Right lobe of liver (tissue), 6 donors: ENCODE results near the gene GRM7. TPM values are rescaled to one million over a fixed set of nuclear protein-coding genes. Genes with fewer than 3 reads are reported as not detected.

ENCODE experiments used
- ATAC-seq, 4 donors: fragments of 200-7000 bp; cut with Tn5 transposase; one replicate each; pipeline ENCODE4 v1.9.1; 2020; ENCODE audit warnings: mild to moderate bottlenecking in 4 of 4, moderate library complexity in 4 of 4
- DNase-seq, 3 donors: peaks; one replicate each; pipeline ENCODE4 v3.0.0-alpha.2; 2020
- H3K27ac ChIP-seq, 3 donors: fragments of 200-600 bp; one replicate each; pipeline ENCODE4 v1.8.0; 2022
- H3K27me3 ChIP-seq, 2 donors: fragments of 200-600 bp; one replicate each; pipeline ENCODE4 v1.8.0; 2022
- H3K36me3 ChIP-seq, 4 donors: fragments of 200-600 bp; sonication (generic) in 1 of 4; one replicate each; pipeline versions ENCODE4 v1.5.1 to v1.8.0; 2017 to 2022; ENCODE audit warnings: control low read depth in 1 of 4
- H3K4me1 ChIP-seq, 4 donors: fragments of 200-600 bp; sonication (generic) in 1 of 4; one replicate each; pipeline versions ENCODE4 v1.5.1 to v1.8.0; 2017 to 2022; ENCODE audit warnings: control low read depth in 1 of 4
- H3K4me3 ChIP-seq, 3 donors: fragments of 200-600 bp; one replicate each; pipeline ENCODE4 v1.8.0; 2022
- H3K9me3 ChIP-seq, 4 donors: fragments of 200-600 bp; sonication (generic) in 1 of 4; one replicate each; pipeline versions ENCODE4 v1.5.1 to v1.8.0; 2017 to 2022; ENCODE audit warnings: control low read depth in 1 of 4
- CTCF ChIP-seq, 4 donors: fragments of 200-600 bp in 3 of 4; fragments of 450-650 bp in 1 of 4; IDR thresholded peaks; one replicate each; pipeline versions ENCODE4 v1.5.1 to v1.8.0; 2016 to 2022; ENCODE audit warnings: antibody characterized with exemption in 4 of 4, mild to moderate bottlenecking in 2 of 4
- POLR2A ChIP-seq: fragments of 450-650 bp; IDR thresholded peaks from one replicate; pipeline ENCODE4 v1.6.1; 2017; ENCODE audit warnings: antibody characterized with exemption, mild to moderate bottlenecking
- WGBS: methylation state at CpG from one replicate; pipeline ENCODE4 v1.1.6; 2018; ENCODE audit warnings: low coverage, low lambda C conversion rate; ENCODE audit not compliant: insufficient coverage; ENCODE audit errors: missing lambda C conversion rate; 5-methylcytosine and 5-hydroxymethylcytosine counted together
- intact Hi-C, 2 donors: fragments of 100-400 bp; cut with DNase I; formaldehyde crosslinking; loops; one replicate each; pipeline versions ENCODE4 v1.11.2 to v1.14.1; 2022
- total RNA-seq, 6 experiments: library from RNA; depleted of rRNA in 2 of 6; stranded (reverse); fragments of >200 nt in 2 of 6; fragmentation: NEBNext Ultra II Directional in 3 of 6; extraction: Animal tissue kit (Norgen Biotek cat#: 25700) in 3 of 6; gene quantifications; one replicate each; pipeline versions ENCODE4 v1.1.0 to v1.2.4, GENCODE V29; 2016 to 2023
- donor health status: DM: no; HTN: yes; CAD: no.
- donor health status: DM: no; HTN: no; CAD: no.
- donor health status: DM: no; HTN: no; CAD: no.
- donor health status: DM: no; HTN: yes; CAD: no.
- donor health status: DM: no; HTN: yes; CAD: no.

Gene GRM7
- total RNA-seq, 6 experiments from 2014 or later, result 0.20 to 0.56 TPM; not detected in 4

GRCh38 chr3:7211740-7212139, 350.8 kb downstream of the GRM7 start:
- ATAC-seq (no peak), DNase-seq (no peak)
- WGBS, result 47% methylated on average over 5 of the region's 5 CpGs
- no peaks in the 10 kb centered on the region for H3K9me3 ChIP-seq
- no peak for TF ChIP-seq POLR2A
- no peak overlapping the region for H3K4me3 ChIP-seq
- no peaks in the 10 kb centered on the region for H3K36me3 ChIP-seq
- no peaks in the 10 kb centered on the region for H3K27me3 ChIP-seq
- no peak overlapping the region for H3K27ac ChIP-seq
- intact Hi-C loops, result no loop called here
- H3K4me1 ChIP-seq, result no peaks in the 10 kb centered on the region

GRCh38 chr3:7215706-7216105, 354.8 kb downstream of the GRM7 start:
- 53% methylated on average over 3 of the region's 3 CpGs for WGBS
- Histone ChIP-seq H3K27me3 (no peaks in the 10 kb centered on the region), H3K27ac (no peak overlapping the region), H3K36me3 (no peaks in the 10 kb centered on the region), H3K4me3 (no peak overlapping the region), H3K9me3 (no peaks in the 10 kb centered on the region), H3K4me1 (no peaks in the 10 kb centered on the region)
- intact Hi-C loops, result no loop called here
- no peak for DNase-seq
- no peak for ATAC-seq
- TF ChIP-seq CTCF (IDR thresholded peaks at IDR 0.05) (no peak), POLR2A (no peak)

GRCh38 chr3:7226393-7226792, 365.5 kb downstream of the GRM7 start:
- TF ChIP-seq CTCF (IDR thresholded peaks at IDR 0.05) (no peak), POLR2A (no peak)
- H3K36me3 ChIP-seq, result no peaks in the 10 kb centered on the region
- no peak overlapping the region for H3K4me3 ChIP-seq
- H3K9me3 ChIP-seq, result no peaks in the 10 kb centered on the region
- no peaks in the 10 kb centered on the region for H3K27me3 ChIP-seq
- intact Hi-C loops, result no loop called here
- no peak for DNase-seq
- H3K4me1 ChIP-seq, result no peaks in the 10 kb centered on the region
- 92% methylated on average over 4 of the region's 4 CpGs for WGBS
- no peak overlapping the region for H3K27ac ChIP-seq
- no peak for ATAC-seq

- intact Hi-C loops, result no loop called here
- ATAC-seq (no peak), DNase-seq (no peak)
- no peak overlapping the region for H3K27ac ChIP-seq
- TF ChIP-seq POLR2A (no peak), CTCF (IDR thresholded peaks at IDR 0.05) (no peak)
- H3K9me3 ChIP-seq, result no peaks in the 10 kb centered on the region
- no peaks in the 10 kb centered on the region for H3K27me3 ChIP-seq
- 100% methylated on average over 1 of the region's 1 CpG for WGBS
- no peaks in the 10 kb centered on the region for H3K36me3 ChIP-seq
- no peak overlapping the region for H3K4me3 ChIP-seq
- peaks cover 0 to 13% (median 0%) of the 10 kb centered on the region in 4 donors for H3K4me1 ChIP-seq
Observed at GRCh38 chr3:7238565-7239295, 377.8 kb downstream of the GRM7 start.

- H3K36me3 ChIP-seq, result no peaks in the 10 kb centered on the region
- 24% methylated on average over 4 of the region's 4 CpGs for WGBS
- TF ChIP-seq POLR2A, result no peak
- no peaks in the 10 kb centered on the region for H3K9me3 ChIP-seq
- intact Hi-C loops, result no loop called here
- ATAC-seq (peak; percentile 83 to 95 (median 88)), DNase-seq (peak in 1 of 3 donors; percentile 54)
- no peak overlapping the region for H3K4me3 ChIP-seq
- peaks cover 0 to 13% (median 0%) of the 10 kb centered on the region in 4 donors for H3K4me1 ChIP-seq
- H3K27ac ChIP-seq, result no peak overlapping the region
- no peaks in the 10 kb centered on the region for H3K27me3 ChIP-seq
Observed at GRCh38 chr3:7241584-7242302, 380.8 kb downstream of the GRM7 start.
